Stimulated activated CD4-positive, alpha-beta T cell treated with anti-CD3 and anti-CD28 coated beads, Interleukin-4, amount 100 ng/mL, for 1 hour (primary cell): Measurements from ENCODE around the gene FGF9.

Experiments used
- DNase-seq: peaks from one replicate; pipeline ENCODE4 v3.0.0-alpha.2; 2020

Gene FGF9

DNA sequence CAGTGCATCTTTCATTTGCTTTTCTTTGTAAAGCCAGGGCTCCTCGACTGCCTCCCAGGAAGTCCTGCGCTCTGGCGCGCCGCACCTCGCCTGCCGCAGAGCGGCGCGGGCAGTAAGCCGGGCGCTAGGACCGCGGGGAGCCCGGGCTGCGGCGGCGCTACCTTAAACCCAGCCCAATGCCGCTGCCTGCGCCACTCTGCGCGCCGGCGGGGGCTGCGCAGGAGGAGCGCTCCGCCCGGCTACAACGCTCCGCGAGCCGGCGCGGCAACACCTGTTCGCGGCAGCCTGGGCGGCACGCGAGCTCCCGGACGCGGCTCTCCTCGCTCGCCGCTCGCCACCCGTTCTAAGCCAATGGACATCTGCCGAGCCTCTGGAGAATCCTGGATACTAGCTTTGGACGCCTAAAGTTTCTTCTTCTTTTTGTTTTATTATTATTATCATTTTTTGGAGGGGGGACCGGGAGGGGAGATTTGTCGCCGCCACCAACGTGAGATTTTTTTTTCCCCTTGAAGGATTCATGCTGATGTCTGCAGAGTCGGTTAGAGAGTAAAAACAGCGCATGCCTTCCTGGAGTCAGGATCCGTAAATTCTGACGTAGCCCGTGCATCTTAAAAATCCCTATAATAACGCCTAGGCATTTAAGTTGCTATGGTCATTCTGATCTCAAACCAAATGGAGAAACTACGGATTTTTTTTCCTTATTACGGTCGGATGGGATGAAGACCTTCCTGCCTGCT is at the start of gene FGF9:
Gene FGF9, plus strand, starts transcription at position 191 of the 737 bp plus-strand sequence. CDS start 840 bp downstream, outside the sequence.
- DNase-seq, result peak; percentile 80

- no peak for DNase-seq
Measured at GRCh38 chr13:21625366-21625765, 45.5 kb upstream of the FGF9 start.

GRCh38 chr13:21632196-21632595 is 38.7 kb upstream of the FGF9 start:
- no peak for DNase-seq

DNA sequence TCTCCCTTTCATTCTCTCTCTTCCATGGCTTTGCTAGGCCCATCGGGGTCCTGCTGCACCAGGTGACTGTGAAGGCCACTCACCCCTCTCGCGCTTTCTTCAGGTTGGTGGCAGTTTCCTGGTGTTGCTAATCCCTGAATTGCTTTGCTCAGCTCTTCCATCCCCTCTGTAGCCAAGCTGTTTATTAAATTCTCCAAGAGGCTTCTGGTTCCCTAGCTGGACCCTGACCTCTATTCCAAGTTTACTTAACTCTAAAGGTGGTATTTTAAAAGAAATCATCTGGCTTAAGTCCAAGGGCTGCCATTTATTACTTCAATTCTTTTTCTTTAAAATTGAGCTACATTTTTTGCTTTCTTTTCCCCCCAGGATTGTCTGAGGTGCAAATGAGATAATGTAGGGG is 34.2 kb upstream of the FGF9 start:
- no peak for DNase-seq

DNA sequence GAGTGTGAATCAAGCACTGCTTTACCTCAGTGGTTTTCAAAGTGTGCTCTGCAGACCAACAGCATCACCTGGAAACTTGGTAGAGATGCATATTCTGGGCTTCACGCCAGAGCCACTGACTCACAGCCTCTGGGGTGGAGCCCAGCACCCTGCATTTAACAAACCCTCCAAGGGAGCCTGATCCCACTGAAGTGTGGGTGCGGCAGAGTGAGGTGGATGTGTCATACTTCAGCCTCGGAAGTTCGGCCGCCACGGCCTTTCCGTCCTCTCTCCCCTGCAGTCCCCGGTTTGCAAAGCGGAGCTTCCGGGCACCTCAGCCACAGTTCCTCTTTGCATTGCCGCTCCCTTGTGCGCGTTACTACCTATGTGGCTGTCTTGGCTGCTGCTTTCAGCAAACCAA is 33.6 kb upstream of the FGF9 start:
- peak; percentile 21 for DNase-seq

DNA sequence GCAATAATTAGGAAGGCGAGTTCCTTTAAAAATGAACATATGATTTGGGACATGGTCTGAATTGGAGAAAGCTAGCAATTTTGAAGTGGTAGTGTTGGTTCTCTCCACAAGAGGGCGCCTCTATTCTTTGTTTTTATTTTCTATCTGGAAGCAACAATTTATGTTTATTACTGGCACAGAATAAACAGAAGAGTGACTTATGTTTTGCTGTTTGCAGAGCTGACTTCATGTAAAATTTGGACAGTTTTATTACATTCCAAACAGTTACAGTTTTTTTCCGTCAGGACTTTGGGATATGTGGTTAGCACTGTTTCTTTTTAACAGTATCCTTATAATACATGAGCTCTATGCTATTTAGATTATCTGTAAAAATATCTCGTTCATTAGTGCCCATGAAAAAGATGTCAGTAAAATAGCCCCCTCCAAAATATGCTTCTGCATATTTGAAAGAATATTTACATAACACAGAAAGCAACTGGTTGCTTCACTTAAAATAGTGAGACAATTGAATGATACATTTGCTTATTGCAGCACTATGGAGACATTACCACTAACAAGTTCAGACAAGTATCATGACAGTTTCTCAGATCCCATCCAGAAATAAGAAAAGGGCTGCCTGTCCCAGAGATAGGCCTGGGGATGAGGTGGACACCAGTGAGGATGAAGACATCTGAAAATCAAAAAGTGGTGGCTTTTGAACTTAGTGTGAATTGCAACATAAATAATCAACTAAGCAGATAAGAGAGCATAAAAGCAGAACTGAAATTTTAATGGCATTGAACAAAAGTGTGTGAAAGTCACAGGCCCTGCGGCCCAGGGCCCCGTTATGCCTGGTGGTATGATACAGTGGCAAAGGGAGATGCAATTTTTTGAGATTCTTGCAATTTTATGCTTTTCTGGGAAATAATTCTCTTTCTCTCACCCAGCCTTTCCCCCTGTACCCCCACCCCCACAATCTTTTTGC is 32.3 kb upstream of the FGF9 start:
- no peak for DNase-seq

GRCh38 chr13:21639561-21639960 is 31.3 kb upstream of the FGF9 start:
- DNase-seq, result no peak

GRCh38 chr13:21641629-21642028 is 29.2 kb upstream of the FGF9 start:
- DNase-seq, result no peak

GRCh38 chr13:21657538-21657937 is 13.3 kb upstream of the FGF9 start:
- no peak for DNase-seq

- DNase-seq, result no peak
Measured at GRCh38 chr13:21659087-21659486, 11.8 kb upstream of the FGF9 start.

GRCh38 chr13:21661097-21661909 is 9.6 kb upstream of the FGF9 start:
- DNase-seq, result no peak

- DNase-seq, result no peak
Measured at GRCh38 chr13:21663197-21663596, 7.7 kb upstream of the FGF9 start.

- DNase-seq, result no peak
Measured at GRCh38 chr13:21668732-21669275, 2.1 kb upstream of the FGF9 start.

DNA sequence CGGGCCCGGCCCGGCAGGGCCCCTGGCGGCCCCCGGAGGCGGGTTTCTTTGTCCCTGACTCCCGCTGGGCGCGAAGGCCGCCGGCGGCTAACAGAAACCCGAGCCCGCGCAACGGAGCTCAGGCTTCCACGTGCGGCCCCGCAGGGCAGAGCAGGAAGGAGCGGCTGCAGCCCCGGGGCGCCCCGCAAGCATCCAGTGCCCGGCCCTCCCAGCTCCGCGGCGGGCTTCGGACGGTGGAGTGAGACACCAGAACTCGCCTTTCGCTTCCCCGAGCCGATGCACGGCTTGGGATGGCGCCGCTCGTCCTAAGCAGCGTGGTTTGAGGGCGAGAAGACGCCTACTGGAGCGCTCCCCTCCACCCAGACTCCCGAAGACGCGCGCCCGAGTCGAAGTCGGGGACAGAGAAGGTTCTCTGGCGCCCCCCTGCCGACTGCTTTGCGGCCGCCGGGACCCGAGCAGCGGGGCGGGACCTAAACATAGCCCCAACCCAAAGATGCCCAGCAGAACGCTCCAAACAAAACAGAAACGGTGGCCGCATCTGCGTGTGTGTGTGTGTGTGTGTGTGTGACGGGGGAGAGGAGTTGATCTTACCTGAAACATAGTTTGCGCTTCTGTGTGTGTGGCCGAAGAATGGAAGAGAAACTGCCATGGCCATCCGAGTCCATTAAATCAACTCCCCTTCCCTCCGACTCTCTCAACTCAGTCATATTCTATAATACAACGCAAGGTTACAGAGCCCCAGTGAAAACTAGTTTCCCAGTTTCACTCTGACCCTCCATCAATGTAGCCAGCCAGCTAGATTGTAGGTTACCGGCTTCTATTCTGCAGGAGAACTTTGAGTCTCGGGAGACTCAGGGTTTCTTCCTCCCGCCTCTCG is 629 bp upstream of the FGF9 start:
- peak; percentile 71 for DNase-seq

- no peak for DNase-seq
Measured at GRCh38 chr13:21671620-21672286, 880 bp downstream of the FGF9 start.

GRCh38 chr13:21672287-21672680 is 1.4 kb downstream of the FGF9 start:
- DNase-seq, result no peak

DNA sequence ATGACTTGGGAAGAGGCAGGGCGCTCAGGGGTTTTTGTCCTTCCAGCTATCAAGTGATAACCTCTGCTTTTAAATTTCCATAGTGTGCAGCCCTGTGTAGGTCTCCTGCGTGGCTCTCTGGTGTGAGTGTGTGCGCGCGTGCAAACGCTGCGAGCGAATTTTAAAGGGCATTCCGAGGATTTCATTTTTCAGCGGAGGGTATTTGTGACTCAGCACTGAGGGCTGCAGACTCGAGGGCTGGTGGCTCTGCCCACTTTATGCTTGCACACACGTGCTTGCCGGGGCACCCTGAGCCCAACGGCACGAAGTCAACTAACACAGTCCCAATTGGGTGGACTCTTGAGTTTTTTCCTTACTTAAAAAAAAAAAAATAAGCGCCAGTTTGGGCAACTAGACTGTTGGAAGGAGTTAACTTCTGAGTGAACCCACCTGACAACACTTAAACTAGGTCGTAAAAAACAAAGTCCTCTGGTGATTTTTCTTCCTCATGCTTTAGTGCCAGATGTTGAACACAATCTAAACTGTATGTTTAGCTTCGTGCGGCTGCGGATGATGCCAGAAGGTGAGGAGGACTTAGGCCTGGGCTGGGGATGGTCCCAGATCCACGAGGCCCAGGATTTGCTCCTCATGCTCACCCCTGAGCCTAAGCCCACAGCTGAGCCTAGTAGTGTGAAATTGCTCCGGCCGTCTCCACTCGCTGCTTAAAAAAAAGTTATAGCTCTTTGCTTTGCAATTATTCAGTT is 2.1 kb downstream of the FGF9 start:
- peak; percentile 10 for DNase-seq

GRCh38 chr13:21673539-21673788 is 2.6 kb downstream of the FGF9 start:
- peak; percentile 42 for DNase-seq

DNA sequence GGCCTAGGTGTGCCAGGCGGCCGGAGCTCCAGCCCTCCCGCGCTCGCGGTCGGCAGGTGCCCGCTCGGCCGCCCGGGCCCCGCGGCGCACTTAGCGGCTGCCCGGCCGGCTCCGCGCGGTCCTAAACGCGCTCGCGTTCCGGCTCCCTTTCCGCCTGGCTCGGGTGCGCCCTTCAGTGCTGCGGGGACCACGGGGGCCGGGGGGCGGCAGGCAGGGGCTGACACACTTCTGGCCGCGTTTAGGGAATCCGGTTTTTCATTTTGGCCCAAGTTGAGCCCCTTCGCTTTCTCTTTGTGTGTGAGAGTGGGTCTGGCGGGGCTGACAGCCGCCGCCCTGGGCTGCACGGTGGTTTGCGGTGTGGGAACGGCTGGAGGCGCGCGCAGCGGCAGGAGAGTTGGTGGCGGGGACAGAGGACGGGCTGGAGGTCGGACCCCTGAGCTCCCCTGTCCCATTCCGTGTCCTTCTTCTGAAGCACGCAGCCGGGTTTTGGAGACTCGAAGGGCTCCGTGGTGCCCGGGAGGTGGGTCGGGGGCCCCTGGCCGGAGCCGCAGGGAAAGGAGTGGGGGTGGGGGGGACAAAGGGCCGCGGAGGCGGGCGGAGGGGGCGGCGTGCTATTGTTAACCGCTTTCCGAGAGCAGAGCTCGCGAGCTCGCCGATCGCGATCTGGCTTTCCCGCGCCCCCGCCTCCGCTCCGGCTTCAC is 3.1 kb downstream of the FGF9 start:
- DNase-seq, result peak; percentile 46

GRCh38 chr13:21674490-21675009 is 3.7 kb downstream of the FGF9 start:
- DNase-seq, result no peak
